HEK293 (cell line): ENCODE data around the gene PARP15.

ENCODE experiments used
- CTCF ChIA-PET: fragments of 350-600 bp; formaldehyde crosslinking; extraction: SDS; loops from one replicate; lab custom pipeline; 2021; ENCODE audit warnings: antibody characterized with exemption; lab: Yijun Ruan, JAX
- POLR2A ChIA-PET: fragments of 300-600 bp; formaldehyde crosslinking; extraction: SDS; loops from one replicate; lab custom pipeline; 2020; ENCODE audit warnings: antibody characterized with exemption, inconsistent platforms; lab: Yijun Ruan, JAX
- H3K27ac ChIP-seq: fragments of 200-500 bp; sonication (Bioruptor generic); 2 replicates; pipeline ENCODE4 v1.5.1; 2014; ENCODE audit warnings: low read depth, low read length, control low read depth, inconsistent platforms; ENCODE audit errors: extremely low read depth
- H3K36me3 ChIP-seq, 2 experiments: fragments of 200-500 bp in 1 of 2; sonication (Bioruptor generic) in 1 of 2; 1 replicate in 1 of 2; 2 replicates in 1 of 2; pipeline ENCODE4 v1.5.1; 2014 to 2017; ENCODE audit warnings: inconsistent platforms in 2 of 2, low read length in 2 of 2; ENCODE audit not compliant: control insufficient read depth in 2 of 2, insufficient read depth in 1 of 2
- H3K4me1 ChIP-seq: fragments of 200-500 bp; sonication (Bioruptor generic); 2 replicates; pipeline ENCODE4 v1.5.1; 2014; ENCODE audit warnings: mild to moderate bottlenecking, low read length, inconsistent platforms; ENCODE audit not compliant: control insufficient read depth, insufficient read depth
- H3K4me3 ChIP-seq: 2 replicates; pipeline ENCODE4 v1.5.1; 2011; ENCODE audit warnings: low read depth, mild to moderate bottlenecking, control low read depth, low read length, moderate library complexity
- H3K9me3 ChIP-seq: fragments of 200-500 bp; sonication (Bioruptor generic); 2 replicates; pipeline ENCODE4 v1.5.1; 2014; ENCODE audit warnings: low read depth, low read length, inconsistent platforms; ENCODE audit not compliant: control insufficient read depth, insufficient read depth
- GLIS1 ChIP-seq: fragments of 450-650 bp; formaldehyde crosslinking; IDR thresholded peaks from 2 replicates; pipeline ENCODE4 v1.5.1; 2016; ENCODE audit warnings: missing biosample characterization, missing genetic modification characterization
- IKZF3 ChIP-seq: fragments of 450-650 bp; IDR thresholded peaks from 2 replicates; pipeline ENCODE4 v1.5.0; 2018; ENCODE audit warnings: missing biosample characterization, mild to moderate bottlenecking, missing genetic modification characterization, moderate library complexity
- INSM2 ChIP-seq: fragments of 450-650 bp; formaldehyde crosslinking; IDR thresholded peaks from 2 replicates; pipeline ENCODE4 v1.5.1; 2016; ENCODE audit warnings: missing biosample characterization, missing genetic modification characterization
- OSR2 ChIP-seq: fragments of 450-650 bp; formaldehyde crosslinking; IDR thresholded peaks from 2 replicates; pipeline ENCODE4 v1.5.1; 2016; ENCODE audit warnings: missing biosample characterization, missing genetic modification characterization
- PRDM10 ChIP-seq: fragments of 450-650 bp; formaldehyde crosslinking; IDR thresholded peaks from 2 replicates; pipeline ENCODE4 v1.5.1; 2016; ENCODE audit warnings: missing biosample characterization, missing genetic modification characterization
- SP3 ChIP-seq: fragments of 450-650 bp; formaldehyde crosslinking; IDR thresholded peaks from 2 replicates; pipeline ENCODE4 v1.5.1; 2016; ENCODE audit warnings: missing biosample characterization, missing genetic modification characterization
- TRIM28 ChIP-seq: IDR thresholded peaks from 2 replicates; pipeline ENCODE4 v1.6.1; 2011; ENCODE audit warnings: low read length, control low read depth, borderline replicate concordance
- ZNF146 ChIP-seq: fragments of 450-650 bp; formaldehyde crosslinking; IDR thresholded peaks from 2 replicates; pipeline ENCODE4 v1.5.1; 2016; ENCODE audit warnings: missing biosample characterization, missing genetic modification characterization
- ZNF157 ChIP-seq: fragments of 450-650 bp; formaldehyde crosslinking; IDR thresholded peaks from 2 replicates; pipeline ENCODE4 v1.5.1; 2016; ENCODE audit warnings: missing biosample characterization, missing genetic modification characterization
- ZNF214 ChIP-seq: fragments of 450-650 bp; formaldehyde crosslinking; IDR thresholded peaks from 2 replicates; pipeline ENCODE4 v1.5.1; 2017; ENCODE audit warnings: missing biosample characterization, mild to moderate bottlenecking, missing genetic modification characterization, borderline replicate concordance
- ZNF335 ChIP-seq: fragments of 450-650 bp; formaldehyde crosslinking; conservative IDR thresholded peaks from 2 replicates; pipeline ENCODE4 v1.5.1; 2016; ENCODE audit warnings: missing biosample characterization, missing genetic modification characterization
- ZNF555 ChIP-seq: fragments of 450-650 bp; formaldehyde crosslinking; conservative IDR thresholded peaks from 2 replicates; pipeline ENCODE4 v1.5.1; 2017; ENCODE audit warnings: missing biosample characterization, mild to moderate bottlenecking, missing genetic modification characterization, inconsistent platforms
- ZNF792 ChIP-seq: fragments of 450-650 bp; formaldehyde crosslinking; IDR thresholded peaks from 2 replicates; pipeline ENCODE4 v1.5.1; 2016; ENCODE audit warnings: missing biosample characterization, missing genetic modification characterization
- TF ChIP-seq, protein P1 (sequence below): fragments of 450-650 bp; IDR thresholded peaks from 2 replicates; pipeline ENCODE4 v1.5.1; 2018; ENCODE audit warnings: missing biosample characterization, missing genetic modification characterization

PARP15 gene

GRCh38 chr3:122681284-122681973 lies 104.0 kb downstream of the PARP15 start (continued):
- TF ChIP-seq INSM2 (tag by site-specific recombination) (no peak), ZNF157 (tag by site-specific recombination) (no peak), ZNF792 (tag by site-specific recombination) (no peak), TRIM28 (no peak), ZNF214 (tag by site-specific recombination) (no peak), GLIS1 (tag by site-specific recombination) (no peak), SP3 (tag by site-specific recombination) (no peak), IKZF3 (tag by site-specific recombination) (no peak), OSR2 (no peak), ZNF555 (no peak), ZNF335 (tag by site-specific recombination) (peak; percentile 36; the same call in 1 of the 2 replicates), PRDM10 (tag by site-specific recombination) (peak; percentile 24; the same call in 1 of the 2 replicates)
- TF ChIP-seq, protein P1, sequence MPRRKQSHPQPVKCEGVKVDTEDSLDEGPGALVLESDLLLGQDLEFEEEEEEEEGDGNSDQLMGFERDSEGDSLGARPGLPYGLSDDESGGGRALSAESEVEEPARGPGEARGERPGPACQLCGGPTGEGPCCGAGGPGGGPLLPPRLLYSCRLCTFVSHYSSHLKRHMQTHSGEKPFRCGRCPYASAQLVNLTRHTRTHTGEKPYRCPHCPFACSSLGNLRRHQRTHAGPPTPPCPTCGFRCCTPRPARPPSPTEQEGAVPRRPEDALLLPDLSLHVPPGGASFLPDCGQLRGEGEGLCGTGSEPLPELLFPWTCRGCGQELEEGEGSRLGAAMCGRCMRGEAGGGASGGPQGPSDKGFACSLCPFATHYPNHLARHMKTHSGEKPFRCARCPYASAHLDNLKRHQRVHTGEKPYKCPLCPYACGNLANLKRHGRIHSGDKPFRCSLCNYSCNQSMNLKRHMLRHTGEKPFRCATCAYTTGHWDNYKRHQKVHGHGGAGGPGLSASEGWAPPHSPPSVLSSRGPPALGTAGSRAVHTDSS: no peak
- TF ChIP-seq, all 188 proteins: peak for 8

- Histone ChIP-seq H3K4me1 (no peaks in the 10 kb centered on the region), H3K9me3 (no peaks in the 10 kb centered on the region), H3K36me3 (no peaks in the 10 kb centered on the region; a peak in 1 of 3 replicates), H3K4me3 (no peak overlapping the region), H3K27ac (no peak overlapping the region)
- ChIA-PET CTCF (no interaction called here), POLR2A (no interaction called here)
- TF ChIP-seq ZNF146 (tag by site-specific recombination) (no peak), INSM2 (tag by site-specific recombination) (no peak)
Measured at GRCh38 chr3:122681974-122682409, 104.5 kb downstream of the PARP15 start.
